HG02938 (cell line): ENCODE results near the gene KCNAB2.

Source experiments
- ATAC-seq: cut with Tn5 transposase; IDR thresholded peaks from one replicate; pipeline ENCODE4 v1.9.1; 2021; ENCODE audit warnings: mild to moderate bottlenecking, moderate library complexity; ENCODE audit not compliant: unreplicated experiment

Gene KCNAB2

DNA sequence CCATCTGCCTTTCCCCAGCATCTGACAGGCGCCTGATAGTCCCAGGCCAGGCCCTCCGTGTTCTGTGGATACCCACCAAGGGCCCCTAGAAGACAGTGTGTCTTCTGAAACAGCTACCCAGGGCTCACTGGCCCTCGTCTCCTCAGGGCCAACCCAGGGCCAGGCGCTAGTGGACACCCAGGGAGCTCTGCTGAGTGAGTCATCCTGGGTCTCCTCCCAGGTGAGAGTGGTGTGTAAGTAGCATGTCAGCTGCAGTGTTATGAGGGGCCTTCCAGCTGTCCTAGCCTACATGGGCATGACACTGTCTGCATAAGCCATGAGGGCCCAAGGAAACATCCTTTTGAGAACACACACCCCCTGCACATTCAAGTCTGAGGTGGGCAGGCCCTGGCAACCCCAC lies 97.7 kb downstream of the KCNAB2 start:
- no peak for ATAC-seq

DNA sequence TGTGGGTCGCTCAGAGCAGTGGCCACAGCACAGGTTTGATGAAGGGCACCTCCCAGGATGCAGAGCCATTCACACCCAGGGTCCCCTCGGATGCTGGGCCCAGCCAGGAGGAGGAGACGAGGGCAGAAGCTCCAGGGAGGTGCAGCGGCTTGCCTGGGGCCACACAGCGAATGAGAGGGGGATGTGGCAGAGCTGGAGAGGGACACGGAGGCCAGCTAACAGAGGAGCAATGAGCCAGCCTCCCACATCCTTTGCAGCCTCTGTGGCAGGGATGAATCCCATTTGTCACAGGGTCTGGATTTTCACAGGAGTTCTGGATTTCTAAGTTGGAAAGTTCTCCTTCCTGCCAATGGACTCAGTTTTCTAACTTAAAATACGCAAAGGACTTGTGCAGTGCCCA lies 98.5 kb downstream of the KCNAB2 start:
- no peak for ATAC-seq

DNA sequence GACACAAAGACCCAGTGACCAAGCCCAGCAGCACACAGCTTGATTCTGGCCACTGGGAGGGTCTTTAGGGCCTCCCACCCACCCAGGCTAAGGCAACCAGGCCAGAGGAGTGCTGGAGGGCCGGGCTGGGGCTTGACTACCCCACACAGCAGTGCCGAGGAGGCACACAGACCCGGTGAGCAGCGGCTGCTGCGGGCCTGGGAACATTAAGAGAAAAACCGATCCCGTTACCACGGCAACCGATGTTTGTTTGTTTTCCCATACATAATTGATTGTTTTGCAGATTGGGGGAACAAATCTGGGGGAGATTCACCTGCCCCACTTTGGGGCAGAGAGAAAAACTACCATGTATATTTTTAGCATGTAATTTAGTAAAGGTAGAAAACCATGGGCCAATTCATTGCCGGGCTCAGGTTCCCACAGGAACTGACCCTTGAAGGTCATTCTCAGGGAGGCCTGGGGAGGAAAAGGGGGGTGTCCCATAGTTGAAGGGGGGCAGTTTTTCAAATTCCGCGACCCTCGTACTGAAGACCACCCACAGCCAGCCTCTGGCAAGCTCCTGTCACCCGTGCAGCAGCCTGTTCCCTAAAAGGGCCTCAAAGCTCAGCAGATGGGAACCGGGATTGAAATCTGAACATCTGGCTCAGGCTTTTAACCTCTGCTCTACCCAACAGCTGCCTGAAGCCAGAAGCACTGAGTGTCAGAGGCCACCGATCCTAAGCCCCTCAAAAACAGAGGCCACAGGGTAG lies 99.1 kb downstream of the KCNAB2 start:
- ATAC-seq = no peak

DNA sequence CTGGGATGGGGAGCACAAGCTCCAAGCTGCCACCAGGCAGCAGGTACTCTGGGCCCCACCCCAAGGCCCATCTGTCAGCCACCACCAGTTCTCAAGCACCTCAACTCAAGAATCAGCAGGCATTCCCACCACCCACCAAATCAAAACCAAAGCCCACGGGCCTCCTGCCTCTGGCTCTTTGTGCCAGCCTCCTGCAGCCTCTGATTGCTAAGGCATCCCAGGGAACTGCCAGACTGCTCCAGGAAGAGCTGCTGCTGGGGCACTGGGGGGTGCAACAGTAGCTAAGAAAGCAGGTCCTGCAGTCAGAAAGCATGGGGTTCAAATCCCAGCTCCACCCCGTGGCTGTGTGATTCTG lies 99.7 kb downstream of the KCNAB2 start:
- no peak for ATAC-seq

DNA sequence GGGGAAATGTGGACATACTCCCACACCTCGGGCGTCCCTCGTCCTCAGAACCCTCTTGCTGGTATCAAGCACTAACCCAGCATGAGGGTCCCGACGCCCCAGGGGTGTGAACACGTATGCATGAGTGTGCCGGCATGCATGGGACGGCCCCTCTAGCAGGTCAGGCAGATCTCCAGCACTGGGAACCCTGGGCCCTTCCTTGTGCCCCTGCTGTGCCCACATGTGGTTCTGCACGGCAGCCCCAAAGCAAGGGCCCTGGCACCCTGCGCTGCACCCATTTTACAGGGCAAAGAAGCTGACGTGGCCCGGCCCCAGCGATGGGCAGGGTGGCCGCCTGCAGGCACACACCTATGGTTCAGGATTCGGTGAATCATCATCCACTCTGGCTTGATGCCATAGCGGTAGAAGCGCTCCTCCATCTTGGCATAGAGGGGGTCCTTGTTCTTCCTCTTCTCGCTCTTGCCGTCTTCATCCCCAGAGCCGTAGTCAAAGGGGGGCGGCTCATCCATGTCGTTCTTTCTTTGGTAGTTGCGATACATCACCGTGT lies 100.2 kb downstream of the KCNAB2 start:
- ATAC-seq = no peak

DNA sequence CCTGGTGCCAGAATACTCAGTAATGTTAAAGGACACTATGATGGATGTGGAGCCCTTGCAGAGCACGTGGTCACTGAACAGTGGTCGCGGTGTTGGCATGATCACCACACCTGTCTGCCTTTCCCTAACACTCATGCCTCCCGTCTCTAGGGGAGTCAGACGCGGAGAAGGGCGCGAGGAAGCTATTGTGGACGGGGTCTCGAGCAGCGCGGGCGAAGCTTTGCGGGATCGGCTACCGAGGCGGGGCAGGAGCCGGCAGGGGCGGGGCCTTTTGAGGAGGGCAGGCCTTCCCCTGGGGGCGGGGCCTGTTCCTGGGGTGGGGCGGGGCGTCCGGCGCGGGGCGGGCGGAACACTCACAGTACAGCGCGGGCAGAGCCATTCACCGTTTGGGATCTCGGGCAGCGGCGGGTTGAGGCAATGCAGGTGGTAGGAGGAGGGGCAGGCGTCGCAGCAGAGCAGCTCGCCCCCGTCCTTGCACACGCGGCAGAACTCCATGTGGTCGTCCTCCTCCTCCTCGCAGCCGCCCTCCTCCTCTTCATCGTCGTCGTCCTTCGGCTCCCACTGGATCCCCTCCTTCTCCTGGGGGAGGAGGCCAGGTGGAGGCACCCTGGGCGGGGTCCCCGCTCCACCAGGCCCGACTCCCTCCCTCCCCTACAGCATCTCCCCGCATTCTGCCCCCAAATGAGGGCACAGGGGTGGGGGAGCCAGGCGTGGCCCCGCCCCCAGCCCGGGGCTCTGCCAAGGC lies 103.0 kb downstream of the KCNAB2 start:
- no peak for ATAC-seq

DNA sequence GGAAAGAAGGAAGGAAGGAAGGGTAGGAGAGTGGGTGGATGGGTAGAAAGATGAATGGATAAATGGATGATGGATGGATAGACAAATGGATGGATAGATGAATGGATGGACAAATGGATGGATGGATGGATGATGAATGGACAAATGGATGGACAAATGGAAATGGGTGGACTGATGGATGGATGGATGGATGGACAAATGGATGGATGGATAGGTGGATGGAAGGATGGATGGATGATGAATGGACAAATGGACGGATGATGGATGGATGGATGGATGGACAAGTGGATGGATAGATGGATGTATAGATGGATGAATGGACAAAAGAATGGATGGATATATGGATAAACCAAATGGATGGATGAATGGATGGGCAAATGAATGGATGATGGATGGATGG lies 103.9 kb downstream of the KCNAB2 start:
- no peak for ATAC-seq

DNA sequence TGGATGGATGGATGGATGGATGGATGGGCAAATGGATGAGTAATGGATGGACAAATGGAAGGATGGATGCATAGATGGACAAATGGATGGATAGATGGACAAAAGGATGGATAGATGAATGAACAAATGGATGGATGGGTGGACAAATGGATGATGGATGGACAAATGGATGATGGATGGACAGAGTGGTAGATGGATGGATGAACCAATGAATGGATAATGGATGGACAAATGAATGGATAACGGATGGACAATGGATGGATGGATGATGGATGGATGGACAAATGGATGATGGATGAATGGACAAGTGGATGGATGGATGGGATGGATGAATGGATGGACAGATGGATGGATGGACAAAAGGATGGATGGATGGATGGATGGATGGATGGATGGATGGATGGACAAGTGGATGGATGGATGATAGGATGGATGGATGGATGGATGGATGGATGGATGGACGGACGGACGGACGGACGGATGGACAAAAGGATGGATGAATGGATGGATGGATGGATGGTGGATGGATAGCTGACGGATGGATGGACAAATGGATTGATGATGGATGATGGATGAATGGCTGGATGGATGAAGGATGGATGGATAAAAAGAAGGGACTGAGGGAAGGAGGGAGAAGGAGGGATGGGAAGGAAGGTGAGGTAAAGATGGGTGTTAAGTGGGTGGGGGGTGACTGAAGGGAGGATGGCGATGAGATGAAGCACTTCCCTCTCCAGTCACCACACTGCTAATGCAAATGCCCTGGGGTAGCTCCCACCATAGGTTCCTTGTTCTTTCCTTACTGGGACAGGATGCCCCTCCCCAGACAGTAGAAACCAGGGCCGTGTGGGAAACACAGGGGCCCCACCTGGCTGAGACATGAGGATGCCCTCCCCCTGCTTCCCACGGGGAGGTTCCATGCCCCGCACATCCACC lies 104.6 kb downstream of the KCNAB2 start:
- no peak for ATAC-seq
